Activated CD4-positive, alpha-beta T cell treated with anti-CD3 and anti-CD28 coated beads for 1 hour (primary cell): Measurements from ENCODE around the gene DCAF11.

ENCODE experiments used
- DNase-seq: peaks from one replicate; pipeline ENCODE4 v3.0.0-alpha.2; 2020

DCAF11 gene

DNA sequence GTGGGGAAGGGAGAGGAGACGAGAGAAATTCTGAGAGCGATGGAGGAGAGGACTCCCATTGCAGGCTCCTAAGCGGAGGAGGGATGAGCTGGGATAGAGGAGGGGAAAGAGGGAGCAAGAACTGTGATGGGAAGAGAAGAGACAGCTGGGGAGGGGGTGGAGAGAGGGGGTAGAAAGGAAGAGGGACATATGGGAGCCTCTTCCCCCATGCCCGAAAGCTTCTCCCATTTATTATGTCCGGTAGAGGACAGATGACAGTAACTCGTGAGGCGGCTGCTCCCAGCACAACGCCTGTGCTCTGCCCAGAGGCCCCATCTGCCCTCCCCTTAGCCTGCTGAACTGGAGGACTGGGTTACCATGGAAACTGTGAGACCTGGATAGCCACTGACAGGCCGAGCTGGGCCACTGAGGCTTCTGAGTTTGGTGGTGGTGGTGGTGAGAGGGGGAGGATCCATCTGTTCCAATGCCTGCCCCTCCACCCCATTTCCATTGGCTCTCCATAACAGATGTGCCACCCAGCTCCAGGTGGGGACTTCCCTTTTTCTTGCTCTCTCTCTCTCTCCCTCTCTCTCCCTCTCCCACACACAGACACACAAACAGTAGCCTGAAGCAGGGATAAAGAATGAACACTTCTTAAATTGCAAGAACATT lies 35.0 kb upstream of the DCAF11 start:
- DNase-seq = no peak

- DNase-seq = no peak
Measured at GRCh38 chr14:24080142-24080530, 34.4 kb upstream of the DCAF11 start.

GRCh38 chr14:24080888-24081738 lies 33.5 kb upstream of the DCAF11 start:
- peak; percentile 45 for DNase-seq

- DNase-seq = no peak
Measured at GRCh38 chr14:24081739-24082211, 32.8 kb upstream of the DCAF11 start.

GRCh38 chr14:24082411-24083080 lies 32.0 kb upstream of the DCAF11 start:
- no peak for DNase-seq

- no peak for DNase-seq
Measured at GRCh38 chr14:24083462-24083861, 31.1 kb upstream of the DCAF11 start.

- no peak for DNase-seq
Measured at GRCh38 chr14:24084440-24084839, 30.1 kb upstream of the DCAF11 start.

DNA sequence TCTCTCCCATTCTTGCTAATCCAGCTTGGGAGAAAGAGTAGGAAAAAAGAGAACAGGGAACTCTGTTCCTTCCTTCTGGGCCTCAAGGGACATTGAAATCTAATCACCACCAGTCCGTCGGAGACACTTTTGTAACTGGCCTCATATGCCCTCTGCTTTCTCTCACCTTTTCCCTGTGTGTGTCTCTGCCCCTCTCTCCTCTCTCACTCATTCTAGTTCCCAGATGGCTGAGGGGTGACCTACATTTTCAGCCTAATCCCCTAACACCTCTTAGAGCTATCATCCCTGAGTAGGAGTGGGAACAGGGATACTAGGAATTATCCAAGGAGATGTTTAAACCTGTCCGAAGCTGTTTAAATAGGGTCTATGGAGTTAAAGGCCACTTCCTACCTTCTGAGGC lies 29.4 kb upstream of the DCAF11 start:
- DNase-seq = no peak

GRCh38 chr14:24086193-24086955 lies 28.2 kb upstream of the DCAF11 start:
- DNase-seq = no peak

DNA sequence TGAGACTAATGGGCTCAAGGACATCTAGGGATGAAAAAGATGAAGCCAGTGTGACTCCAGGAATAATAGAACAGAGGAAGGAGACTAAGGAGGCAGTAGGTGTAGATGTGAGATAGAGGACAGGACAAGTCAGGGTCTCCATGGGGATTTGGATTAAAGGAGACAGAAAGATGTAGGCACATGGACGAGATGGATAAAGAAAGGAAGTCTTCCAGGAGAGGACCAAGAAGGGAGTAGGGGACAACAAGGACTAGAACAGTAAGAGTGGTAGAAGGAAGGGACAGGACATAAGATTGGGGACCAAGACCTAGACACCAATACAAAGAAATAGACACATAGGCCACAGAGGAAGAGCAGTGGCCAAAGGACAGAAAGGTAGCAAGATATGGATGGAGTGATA lies 27.6 kb upstream of the DCAF11 start:
- DNase-seq = no peak

GRCh38 chr14:24088095-24088494 lies 26.5 kb upstream of the DCAF11 start:
- no peak for DNase-seq

DNA sequence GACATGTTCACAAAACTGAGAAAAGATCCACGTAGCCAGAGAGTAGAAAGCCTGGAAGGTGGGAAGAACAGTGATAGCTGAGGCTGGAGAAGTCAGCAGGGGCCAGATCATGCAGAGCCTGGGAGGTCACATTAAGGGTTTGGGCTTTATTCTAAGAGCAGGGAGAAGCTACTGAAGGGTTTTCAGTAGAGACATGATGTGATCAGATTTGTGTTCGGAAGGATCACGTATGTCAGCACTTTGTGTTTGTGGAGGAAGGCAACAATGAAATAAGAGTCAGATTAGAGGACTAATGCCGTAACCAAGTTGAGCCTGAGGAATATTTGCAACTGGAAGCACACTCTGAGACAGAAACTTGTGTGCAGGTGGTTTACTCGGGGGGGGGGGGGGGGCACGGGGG lies 24.7 kb upstream of the DCAF11 start:
- DNase-seq = no peak

DNA sequence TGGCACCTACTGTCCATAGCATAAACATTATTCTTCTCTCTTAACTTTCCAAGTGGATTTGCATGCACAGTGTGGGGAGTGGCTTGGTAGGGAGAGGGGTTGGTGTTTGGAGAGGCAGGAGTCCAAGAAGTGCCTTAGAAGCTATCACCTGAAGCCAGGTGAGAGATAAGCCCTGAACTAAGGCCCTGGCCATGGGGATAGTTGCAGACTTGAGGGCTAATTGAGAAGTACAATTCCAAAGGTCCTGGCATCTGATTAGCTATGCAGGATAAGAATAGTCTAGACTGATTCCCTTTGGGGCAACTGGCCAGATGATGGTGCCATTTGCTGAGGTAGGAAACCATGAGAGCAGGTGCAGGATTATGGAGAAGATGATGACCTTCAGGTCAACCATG lies 22.5 kb upstream of the DCAF11 start:
- DNase-seq = no peak

DNA sequence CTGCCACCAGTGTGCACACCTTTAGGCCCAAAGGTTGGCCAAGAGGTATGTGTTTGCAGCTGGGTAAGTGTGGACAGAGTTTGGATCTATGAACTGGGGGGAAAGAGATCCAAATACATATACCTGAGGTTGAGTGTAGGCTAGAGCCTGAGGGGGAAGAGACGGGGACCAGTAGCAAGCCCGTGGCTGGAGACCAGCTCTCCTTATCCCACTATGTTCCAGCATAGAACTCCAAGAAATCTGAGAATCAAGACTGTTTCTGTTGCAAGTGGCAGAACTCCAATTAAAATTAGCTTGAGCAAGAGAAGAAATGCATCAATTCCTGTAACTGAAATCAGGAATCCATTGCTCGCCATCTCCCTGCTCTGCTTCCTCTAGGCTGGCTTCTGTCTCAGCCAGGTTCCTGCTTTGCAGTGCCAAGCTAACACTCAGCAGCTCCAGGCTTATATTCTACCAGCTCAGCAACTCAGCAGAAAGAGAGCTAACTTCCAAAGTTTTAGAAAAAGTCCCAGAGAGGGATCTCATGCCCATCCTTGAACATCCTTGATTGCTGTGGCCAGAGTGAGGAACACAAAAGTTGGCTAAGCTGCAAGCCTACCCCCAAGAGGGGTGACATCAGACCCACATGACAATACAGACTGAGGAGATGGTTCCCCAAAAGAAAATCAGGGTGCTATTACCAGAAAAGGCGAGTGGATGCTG lies 21.9 kb upstream of the DCAF11 start:
- no peak for DNase-seq

GRCh38 chr14:24093207-24093900 lies 21.2 kb upstream of the DCAF11 start:
- no peak for DNase-seq

DNA sequence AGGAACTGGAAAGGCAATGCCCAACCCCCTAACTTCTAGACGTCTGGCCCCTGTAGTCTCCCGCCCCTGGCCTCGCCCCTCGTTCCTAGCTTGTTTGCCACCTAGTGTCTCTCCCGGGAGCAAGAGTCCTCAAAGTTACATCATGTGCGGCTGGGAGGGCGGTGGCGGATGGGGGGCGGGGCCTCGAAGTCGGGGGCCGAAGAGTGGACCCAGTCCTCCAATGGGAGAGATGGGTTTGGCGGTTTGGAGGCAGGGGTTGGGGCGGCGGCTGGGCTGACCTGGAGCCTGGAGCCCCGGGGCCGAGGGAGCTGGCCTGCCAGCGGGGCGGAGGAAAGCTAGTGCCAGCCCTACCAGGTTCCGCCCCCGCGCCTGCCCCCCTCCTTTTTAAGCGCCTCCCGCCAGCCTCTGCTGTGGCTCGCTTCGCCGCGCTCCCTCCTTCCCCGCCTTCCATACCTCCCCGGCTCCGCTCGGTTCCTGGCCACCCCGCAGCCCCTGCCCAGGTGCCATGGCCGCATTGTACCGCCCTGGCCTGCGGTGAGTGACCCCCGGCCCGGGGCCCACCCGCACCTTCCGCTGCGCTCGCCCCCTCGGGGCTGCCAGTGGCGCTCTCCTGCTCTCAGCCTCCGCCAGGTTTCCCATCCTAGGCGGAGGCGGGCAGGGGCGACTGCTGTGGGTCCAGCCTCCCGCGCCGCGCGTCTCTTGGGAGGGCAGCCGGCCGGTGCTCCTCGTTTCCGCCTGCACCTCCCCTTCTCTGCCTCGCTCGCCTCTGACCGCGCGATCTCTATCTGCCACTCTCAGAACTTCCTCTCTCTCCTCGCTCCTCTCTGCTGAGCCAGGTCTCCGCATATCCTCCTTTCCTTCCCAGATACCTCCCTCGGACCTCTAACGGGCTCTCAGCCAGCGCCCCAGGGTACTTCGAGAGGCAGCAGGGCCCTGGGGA lies 20.4 kb upstream of the DCAF11 start, which contains the start of gene PCK2:
Gene PCK2 (plus strand): TSS at position 411 of the 940 bp plus-strand sequence. CDS start 95 bp downstream, at position 506.
- peak; percentile 68 for DNase-seq

- no peak for DNase-seq
Measured at GRCh38 chr14:24094841-24095270, 19.7 kb upstream of the DCAF11 start.

GRCh38 chr14:24095271-24096068 lies 19.1 kb upstream of the DCAF11 start:
- DNase-seq = no peak

- no peak for DNase-seq
Measured at GRCh38 chr14:24096545-24097181, 17.9 kb upstream of the DCAF11 start.
